ENCODE results near the gene ABHD14A.

The ABHD14A gene

DNA sequence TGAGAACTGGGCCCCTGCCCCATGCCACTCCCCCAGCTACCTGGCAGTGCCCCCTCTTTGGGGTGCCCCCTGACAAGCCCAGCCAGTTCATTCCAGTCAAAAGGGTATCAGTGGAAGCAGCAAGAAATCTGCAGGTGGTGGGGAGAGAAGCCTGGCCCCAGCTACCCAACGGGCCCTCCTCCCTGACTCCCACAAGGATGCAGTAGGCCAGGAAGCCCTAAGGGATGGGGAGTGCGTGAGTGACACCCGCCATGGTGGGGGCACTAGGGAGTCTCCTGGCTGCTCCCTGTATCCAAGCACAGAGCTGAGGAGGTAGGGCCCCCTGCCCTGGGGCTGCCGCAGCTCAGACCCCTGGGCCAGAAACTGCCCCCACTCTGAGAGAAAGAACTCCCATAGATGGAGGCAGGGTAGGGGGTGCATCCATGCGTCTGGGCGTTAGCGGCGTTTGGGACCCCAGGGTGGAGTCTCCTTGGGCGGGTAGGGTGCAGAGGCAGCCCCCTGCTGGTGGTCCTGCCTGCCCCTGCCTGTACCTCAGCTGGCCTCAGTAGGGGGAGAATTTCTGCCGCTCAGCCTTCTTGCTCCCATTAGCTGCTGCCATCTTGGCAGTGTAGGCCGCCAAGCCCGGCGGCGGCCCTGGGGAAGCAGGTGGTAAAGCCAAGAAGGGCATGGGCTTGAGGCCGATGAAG lies 17.2 kb upstream of the ABHD14A start:
- DNase-seq (ENCODE audit: low read depth), result no peak

DNA sequence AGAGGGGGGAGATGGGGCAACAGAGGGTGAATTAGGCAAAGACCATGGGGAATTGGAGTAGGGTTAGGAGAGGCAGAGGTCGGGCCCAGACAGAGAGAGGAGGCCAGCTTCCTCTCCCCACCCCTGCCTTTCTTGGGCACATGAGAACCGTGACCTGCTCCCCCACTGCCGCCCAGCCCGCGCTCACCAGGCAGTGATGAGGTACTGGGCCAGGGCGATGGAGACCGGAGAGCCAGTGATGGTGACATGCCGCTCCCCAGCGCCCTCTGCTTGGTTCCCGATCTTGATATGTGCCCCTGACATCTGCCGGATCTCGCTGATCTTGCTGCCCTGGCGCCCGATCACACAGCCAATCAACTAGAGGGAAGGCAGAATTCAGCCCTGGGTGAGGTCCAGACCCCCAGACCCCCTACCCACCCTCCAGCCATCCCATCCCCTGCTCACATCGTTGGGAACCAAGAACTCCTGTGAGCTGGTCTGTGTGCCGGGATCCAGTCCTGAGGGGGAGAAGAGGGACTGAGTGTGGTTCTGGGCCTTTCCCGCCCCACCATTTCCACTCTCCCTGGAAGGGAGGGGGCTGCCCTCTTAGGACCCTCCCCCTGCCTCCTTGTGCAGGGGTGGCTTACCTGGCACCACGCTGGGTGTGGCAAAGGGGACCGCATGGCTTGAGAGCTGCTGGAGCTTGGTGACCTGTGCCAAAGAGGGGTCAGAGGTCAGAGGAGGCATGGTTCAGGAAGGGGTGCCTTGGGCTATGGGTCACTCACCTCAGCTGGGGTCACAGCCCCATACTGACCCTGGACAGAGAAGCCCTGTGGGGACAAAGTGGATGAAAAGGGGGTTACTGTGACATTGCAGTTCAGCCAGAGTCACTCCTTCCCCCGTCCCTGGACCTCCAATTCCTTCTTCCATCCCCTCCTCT lies 16.0 kb upstream of the ABHD14A start:
- DNase-seq (ENCODE audit: low read depth), result no peak

DNA sequence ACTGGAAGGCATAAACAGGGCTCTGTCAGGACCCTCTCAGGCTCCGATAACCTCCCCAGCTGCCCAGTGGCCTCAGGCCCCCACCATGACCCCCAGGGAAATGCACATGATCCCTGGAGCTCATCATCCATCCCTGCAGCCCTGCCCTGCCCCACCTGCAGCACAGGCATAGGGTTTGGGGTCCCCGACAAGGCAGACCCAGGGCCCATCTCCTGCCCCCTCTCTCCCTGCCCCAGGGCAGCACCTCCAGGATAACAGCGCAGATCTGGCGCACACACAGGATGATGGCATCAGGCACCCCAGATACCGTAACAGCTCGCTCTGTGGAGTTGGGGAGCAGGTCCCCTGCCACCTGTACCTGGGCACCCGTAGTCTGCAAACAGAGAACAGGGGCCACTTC lies 15.2 kb upstream of the ABHD14A start:
- DNase-seq (ENCODE audit: low read depth), result no peak

DNA sequence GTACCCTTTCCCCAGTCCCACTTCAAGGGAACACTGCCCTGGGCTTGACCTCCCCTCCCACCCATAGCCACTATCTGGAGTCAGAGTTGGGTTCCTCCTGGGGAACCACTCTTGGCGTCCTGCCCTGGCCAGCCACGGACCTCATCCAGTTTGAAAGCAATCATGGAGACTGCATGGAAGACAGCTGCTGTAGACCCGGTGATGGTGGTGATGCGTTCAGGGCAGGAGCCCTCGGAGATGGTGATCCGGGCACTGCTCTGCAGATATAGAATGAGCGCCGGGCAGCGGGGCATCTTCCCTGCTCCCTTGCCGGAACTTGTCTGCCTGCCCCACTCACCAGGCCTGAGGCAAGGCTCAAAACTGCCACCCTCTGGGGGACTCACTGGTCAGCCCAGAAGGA lies 14.5 kb upstream of the ABHD14A start:
- DNase-seq (ENCODE audit: low read depth), result no peak

DNA sequence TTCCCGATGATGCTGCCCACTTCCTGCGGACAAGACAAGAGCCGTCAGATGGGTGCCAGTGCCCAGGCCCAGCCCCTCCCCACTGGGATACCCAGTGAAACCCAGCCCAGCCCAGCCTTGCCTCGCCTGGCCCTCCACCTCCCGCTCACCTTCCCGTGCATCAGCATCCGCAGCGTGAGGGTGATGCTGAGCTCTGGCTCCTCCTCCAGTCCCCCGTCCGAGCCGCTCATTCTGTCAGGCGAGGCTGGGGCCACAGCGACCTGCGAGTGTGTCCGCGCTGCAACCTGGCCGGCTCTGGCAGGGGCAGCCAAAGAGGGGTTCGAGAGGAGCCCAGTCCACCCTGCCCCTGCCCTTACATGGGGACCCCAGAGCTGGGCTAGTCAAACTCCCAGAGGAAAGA lies 13.9 kb upstream of the ABHD14A start:
- DNase-seq (ENCODE audit: low read depth), result no peak

DNA sequence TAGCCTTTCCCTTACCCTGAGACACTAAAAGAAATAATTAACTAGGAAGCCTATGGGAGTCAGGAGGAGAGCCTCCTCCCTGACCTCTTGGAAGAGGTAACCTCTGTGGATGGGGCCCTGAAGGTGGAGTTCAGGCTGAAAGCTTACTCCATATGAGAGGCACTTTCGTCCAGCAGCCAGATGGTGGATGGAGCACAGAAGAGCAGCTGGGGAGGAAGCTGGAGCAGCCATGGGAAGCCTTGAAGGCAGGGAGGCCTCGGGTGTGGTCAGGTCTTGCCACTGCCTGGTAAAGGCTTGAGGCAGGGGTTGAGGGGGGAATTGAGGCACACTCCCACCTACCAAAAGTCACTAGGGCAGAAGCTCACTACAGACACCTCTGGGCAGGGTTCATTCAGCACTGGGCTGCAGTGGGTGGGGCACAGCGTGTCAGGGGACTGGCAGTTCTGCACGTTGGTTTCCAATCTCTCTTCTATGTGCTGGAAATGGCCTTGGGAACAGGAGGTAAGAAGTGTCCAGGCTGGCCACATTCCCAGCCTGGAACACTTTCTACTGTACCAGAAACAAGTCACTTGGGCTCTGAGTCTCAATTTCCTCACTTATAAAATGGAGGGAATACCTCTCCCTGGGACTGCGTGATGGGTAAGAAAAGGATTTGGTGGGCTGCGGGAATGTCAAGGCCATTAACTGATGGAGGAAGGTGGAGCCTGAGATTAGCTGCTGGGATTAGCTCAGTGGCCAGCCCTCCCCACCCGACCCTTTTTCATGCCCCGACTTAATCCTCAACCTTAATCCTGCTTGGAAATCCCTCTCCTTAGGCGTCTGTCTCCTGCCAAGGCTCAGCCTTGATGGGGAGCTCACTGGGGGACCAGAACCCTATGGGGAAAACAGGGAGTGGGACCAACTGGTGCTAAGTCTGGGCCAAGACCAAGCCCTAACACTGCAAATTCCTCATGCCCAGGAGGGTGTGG lies 13.0 kb upstream of the ABHD14A start:
- DNase-seq (ENCODE audit: low read depth), result no peak

DNA sequence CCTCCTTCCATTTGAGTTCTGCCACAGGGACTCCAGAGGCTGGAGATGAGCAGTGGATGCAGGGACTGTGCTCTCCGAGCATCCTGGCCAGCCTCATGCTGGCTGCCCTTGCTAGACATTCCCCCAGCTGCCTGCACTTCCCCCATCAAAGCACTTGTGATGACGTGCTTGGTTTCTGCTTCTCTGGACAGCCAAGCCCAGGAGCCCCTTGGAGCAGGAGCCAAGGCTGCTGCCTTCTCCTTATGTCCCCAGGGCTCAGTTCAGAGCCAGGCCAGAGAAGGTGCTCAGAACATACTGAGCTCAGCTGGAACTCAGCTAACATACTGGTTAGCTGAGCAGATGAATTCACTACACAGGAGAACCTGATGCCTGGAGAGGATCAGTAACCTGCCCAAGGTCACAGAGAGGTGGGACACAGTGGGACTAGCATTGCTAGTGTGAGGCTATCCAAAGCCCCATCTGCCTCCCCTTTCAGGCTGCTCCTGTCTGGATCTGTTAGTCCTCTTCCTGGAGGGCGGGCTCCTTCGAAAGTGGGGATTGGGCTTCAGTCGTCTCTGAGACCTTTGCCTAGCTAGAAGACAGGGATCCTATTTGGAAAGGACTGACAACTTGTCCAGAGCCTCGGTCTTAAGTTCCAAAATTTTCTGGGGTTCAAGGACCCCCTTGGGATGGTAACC lies 11.9 kb upstream of the ABHD14A start:
- no peak for DNase-seq (ENCODE audit: low read depth)

DNA sequence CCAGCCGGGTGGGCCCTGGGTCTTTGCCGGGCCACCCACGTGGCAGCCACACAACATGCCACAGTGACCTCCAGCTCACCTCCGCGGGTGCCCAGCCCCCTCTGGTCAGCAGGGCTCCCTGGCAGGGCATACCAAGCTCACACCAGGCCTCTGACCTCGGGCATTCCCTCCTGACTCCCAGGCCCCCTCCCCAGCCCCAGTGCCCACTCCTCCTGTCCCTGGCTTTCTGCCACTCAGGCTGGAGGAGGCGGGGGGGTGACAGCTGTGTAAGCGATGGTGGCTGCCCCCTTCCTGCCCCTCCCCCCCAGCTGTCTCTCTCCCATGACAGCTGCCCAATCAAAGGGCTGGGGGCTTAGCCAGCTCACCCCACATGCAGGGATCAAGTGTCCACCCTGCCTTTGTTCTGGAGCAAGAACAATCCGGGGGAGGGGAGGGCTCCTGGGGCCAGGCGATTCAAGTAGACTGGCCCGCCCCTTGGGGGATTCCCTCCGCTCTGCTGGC lies 10.9 kb upstream of the ABHD14A start:
- no peak for DNase-seq (ENCODE audit: low read depth)

DNA sequence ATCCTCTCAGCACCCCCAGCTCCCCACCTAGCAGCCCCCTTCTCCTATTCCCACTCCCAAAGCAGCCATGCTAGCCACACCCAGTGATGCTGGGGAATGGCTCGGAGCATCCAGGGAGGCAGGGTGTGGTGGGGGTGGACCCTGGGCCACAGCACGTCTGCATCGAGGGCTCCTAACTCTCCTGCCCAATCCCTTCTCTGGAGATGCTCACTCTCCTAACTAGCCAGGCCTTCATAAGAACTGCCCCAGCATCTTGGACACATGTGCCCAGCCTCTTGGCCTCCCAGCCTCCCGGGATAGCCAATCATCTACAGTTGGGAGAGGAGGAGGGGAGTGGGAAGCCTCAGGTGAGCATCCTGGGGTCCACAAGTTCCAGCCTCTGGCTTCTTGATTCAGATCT lies 10.3 kb upstream of the ABHD14A start:
- DNase-seq (ENCODE audit: low read depth), result no peak

DNA sequence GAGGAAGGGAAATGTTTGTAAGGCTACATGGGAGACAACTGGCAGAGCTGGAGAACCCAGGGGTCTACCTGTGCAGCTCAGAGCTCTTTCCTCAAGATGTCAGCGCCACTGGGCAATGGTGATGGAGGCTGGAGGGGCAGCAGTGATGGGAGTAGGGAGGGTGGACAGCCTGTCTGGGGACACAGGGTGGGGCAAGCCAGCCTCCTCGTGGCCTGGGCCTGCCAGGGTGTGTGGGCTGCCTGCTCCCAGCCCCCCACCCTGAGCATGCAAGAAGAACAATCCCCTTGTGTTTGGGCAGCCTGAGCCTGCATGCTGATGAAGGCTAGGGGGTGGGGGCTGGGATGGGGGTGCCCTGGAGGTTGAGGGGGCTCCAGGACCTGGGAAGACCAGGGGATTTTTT lies 8.8 kb upstream of the ABHD14A start:
- no peak for DNase-seq (ENCODE audit: low read depth)

DNA sequence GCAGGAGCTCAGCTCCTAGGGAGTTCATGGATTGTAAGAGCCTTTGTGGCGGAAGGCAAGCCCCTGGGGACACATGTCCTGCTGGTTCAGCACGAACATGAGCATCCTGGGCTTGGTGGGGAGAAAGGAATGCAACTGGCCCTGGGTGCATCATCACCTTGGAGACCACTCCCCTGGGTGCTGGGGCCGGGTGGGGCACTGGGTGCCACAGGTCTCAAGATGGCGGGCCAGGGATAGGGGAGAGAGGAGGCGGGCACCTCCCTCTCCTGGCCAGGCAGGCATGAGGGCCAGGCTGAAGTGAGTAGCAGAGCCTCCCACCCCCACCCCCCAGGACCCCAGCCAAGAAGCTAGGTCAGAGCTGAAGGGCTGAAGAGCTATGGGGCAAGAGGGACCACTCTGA lies 8.4 kb upstream of the ABHD14A start:
- DNase-seq (ENCODE audit: low read depth), result no peak

DNA sequence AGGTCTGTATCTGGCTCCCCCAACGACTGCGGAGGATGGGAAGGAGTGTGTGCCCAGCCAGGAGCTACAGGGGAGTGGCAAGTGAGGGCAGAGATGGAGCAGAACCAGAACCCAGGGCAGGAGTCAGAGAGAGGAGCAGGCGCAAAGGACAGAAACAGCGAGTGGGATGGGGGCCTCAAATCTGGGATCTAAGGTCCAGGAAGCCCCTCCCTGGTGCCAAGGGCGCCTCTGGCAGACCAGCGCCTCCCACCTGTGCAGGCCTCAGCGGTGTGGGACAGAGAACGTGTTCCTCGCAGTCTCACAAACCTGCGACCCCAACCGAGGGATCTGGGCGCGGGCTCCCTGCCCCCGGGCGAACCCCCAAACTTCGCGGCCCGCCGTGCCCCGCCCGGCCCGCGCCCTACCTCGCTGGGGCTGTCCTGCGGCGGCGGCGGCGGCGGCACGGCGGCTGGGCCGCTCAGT lies 7.9 kb upstream of the ABHD14A start:
- DNase-seq (ENCODE audit: low read depth), result no peak

DNA sequence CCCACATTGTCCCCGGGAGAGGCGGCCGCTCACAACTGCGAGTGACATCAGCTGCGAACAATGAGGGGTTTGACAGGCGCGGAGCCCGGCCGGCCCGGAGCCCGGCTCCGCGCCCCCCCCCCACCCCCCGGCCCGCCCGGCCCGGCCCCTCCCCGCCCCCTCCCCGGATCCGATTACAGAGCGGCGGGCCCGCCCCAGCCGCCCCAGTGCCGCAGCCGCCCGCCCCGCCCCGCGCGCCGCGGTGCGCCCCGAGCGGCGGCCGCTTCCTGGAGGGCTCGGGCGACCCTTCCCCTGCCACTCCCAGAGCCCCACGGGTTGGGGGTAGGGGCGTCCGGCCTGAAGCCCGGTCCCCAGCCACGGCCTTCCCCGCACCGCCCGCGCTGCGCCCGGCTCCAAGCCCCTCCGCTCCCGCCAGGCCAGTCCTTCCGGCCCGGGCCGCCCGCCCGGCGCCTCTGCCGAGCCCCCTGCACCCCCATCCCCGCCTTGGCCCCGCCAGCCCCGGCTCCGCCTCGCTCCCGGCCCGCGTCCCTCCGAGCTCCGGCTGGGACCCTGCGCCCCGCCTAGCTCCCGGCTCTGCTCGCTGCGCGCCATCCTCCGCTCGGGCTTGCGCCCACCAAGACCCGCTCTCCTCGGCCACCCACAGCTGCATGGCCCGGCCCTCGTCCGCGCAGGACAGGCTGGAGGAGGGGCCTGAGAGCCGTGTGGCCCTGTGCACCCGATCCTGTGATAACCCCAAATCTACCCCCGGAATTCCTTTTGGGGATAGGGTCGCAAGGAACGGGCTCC lies 7.3 kb upstream of the ABHD14A start, which contains the start of gene PCBP4:
Gene PCBP4 (minus strand): TSS at position 71 of the 786 bp plus-strand sequence. CDS start 6,214 bp downstream, outside the sequence.
- DNase-seq (ENCODE audit: low read depth), result no peak

DNA sequence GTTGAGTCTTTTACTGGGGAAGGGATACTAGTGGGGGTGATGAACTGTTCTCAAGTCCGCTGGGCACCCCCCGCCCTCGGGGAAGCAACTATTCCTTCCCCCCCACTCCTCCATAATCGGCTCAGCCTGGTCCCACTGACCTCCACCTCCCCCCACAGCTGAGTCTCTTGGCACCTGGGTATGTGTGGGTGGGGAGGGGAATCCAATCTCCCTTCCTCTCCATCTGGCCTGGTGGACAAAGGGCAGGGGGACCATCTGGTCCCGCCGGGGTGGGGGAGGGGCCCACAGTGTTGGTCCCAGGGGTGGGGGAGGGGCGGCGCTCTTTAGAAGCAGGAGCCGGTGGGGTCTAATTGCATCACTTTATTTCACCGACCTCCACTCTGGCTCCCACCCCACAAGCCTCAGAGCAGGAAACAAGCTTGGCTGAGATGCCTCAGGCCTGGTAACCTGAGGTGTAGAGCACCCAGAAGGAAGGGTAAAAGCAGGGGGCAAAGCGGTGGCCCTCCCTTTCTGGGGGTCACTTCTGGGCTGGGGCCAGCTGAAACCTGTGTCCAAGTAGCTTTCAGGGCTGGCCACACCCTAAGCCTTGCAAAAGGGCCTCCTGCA lies 6.6 kb upstream of the ABHD14A start:
- no peak for DNase-seq (ENCODE audit: low read depth)

DNA sequence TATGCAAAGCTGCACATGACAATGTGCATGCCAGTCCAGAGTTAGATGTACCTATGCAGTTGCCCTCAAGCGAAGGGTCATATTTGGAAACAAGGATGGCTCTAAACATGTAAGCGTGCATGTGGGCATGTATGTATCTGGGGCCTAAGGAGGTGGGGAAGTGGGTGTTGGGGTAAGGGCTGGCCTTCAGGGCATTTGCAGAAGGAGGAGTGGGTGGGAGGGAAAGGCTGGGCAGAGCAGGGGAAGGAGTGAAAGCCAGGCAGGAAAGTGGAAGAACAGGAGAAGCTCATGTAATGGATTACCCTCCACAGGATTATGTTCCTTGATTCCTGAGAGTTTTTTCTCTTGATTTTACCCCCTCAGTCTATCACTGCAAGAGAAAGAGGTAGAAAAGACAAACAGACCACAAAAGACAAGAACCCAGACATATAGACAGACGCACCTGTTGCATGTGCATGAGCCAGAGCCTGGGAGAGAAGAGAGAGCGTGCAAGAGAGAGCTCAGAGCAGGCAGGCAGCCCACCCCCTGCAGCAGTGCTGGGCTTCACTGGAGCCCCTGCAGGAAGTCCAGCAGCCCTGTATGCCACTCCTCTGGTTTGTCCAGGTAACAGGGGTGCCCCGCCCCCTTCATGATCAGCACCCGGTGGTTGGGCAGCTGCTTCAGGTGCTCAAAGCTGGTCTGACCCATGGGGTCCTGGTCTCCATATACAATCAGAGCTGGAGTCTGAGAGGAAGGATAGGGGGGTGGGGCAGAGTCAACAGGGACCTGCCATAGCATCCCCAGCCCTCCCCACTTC lies 5.8 kb upstream of the ABHD14A start:
- DNase-seq (ENCODE audit: low read depth), result no peak

DNA sequence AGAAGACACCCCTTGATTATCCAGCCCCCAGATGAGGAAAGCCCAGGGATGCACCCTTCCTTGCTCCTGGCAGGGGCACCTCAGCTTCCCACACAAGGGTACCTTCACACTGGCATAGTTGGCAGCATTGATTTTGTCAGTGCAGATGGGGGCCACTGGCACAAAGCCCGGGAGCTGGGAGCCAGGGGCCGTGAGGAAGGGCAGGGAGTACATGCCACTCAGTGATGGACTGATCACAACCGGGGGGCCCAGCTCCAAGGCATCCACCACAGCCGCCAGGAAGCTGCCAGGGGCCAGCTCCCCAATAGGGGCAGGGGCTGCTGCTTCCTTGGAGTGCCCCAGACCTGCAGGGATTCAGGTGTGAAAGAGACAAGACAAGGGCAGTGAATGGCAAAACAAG lies 5.0 kb upstream of the ABHD14A start:
- no peak for DNase-seq (ENCODE audit: low read depth)

DNA sequence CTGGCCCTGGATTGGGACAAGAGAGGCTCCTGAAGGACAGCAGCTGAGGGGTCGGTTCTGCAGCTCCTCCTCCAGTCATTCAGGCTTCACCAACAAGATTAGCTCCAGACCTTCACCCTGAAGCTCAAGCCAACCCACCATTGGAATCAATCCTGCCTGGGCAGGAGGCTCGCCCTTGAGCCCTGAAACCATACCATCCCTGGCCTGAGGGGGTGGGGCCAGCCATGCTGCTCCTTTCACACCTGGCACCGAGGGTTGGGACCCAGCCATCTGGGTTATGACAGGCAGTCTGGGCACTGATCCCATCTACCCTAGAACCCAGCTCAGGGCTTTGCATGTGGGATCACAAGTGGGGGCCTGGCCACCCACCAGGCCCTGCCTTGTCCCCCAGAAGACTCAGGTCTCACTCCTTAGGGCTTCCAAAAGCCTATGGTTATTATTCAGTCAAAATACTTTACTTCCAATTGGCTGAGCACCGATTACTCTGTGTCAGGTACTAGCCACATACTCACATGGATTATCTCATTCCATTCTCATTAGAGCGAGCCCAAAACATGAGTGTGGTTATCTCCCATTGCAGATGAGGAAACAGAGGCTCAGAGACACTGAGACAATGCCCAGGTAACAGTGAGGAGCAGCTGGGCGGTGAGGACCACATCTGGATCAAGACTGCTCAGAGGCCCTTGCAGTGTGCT lies 4.1 kb upstream of the ABHD14A start:
- no peak for DNase-seq (ENCODE audit: low read depth)

DNA sequence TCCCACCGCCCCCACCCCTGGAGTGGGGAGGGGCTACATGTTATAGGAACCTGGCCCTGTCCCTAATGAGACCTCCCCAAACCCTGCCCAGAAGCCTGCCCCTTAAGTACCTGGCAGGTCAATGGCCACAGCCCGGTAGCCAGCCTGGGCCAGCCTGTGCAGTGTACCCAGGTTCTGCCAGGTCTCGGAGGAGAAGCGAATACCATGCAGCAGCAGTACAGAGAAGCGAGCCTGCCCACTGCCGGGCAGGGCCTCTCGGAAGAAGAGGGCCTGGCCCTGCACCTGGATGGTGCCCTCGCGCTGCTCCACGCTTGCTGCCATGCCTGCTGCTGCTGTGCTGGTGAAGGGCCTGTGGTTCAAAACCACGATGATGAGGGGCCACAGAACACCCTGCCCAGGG lies 3.5 kb upstream of the ABHD14A start:
- DNase-seq (ENCODE audit: low read depth), result no peak
